Effector memory CD4-positive, alpha-beta T cell (primary cell): ENCODE measurements around the gene SLC2A14.
"Not testable (repeated sequence)": the region's sequence is repeated elsewhere in the genome, so short reads cannot be mapped to it uniquely, and the experiment has no call there.

Experiments used
- DNase-seq, 3 donors: peaks; one replicate each; pipeline ENCODE4 v3.0.0-alpha.2; 2020
- H3K27ac ChIP-seq: 2 replicates; pipeline ENCODE4 v1.7.0; 2013; ENCODE audit warnings: mild to moderate bottlenecking, low read length, moderate library complexity; ENCODE audit not compliant: insufficient read depth, poor library complexity, severe bottlenecking
- H3K27me3 ChIP-seq: replicated peaks from 2 replicates; pipeline ENCODE4 v1.7.0; 2013; ENCODE audit warnings: mild to moderate bottlenecking, low read length; ENCODE audit not compliant: insufficient read depth, control insufficient read depth, poor library complexity, severe bottlenecking
- H3K36me3 ChIP-seq: 2 replicates; pipeline ENCODE4 v1.7.0; 2013; ENCODE audit warnings: mild to moderate bottlenecking, low read length, moderate library complexity; ENCODE audit not compliant: control insufficient read depth, insufficient read depth
- H3K4me1 ChIP-seq: 2 replicates; pipeline ENCODE4 v1.7.0; 2013; ENCODE audit warnings: low read length, mild to moderate bottlenecking; ENCODE audit not compliant: control insufficient read depth, insufficient read depth, poor library complexity, severe bottlenecking
- H3K4me3 ChIP-seq: 2 replicates; pipeline ENCODE4 v1.7.0; 2013; ENCODE audit warnings: low read length, low read depth, mild to moderate bottlenecking; ENCODE audit not compliant: insufficient read depth, poor library complexity, severe bottlenecking
- H3K9me3 ChIP-seq: 2 replicates; pipeline ENCODE4 v1.7.0; 2013; ENCODE audit warnings: mild to moderate bottlenecking, low read length, moderate library complexity; ENCODE audit not compliant: control insufficient read depth

SLC2A14 gene

DNA sequence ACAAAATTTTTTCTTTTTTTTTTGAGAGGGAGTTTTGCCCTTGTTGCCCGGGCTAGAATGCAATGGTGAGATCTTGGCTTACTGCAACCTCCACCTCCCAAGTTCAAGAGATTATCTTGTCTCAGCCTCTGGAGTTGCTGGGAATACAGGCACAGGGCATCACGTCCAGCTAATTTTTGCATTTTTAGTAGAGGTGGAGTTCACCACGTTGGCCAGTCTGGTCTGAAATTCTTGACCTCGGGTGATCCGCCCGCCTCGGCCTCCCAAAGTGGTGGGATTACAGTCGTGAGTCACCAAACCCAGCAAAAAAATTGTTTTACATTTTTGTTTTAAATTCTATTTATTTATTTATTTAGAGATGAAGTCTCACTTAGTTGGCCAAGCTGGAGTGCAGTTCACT, 4.7 kb upstream of the SLC2A14 start:
- Histone ChIP-seq H3K27me3 (no peaks in the 10 kb centered on the region), H3K36me3 (no peaks in the 10 kb centered on the region), H3K4me3 (no peak overlapping the region), H3K9me3 (no peaks in the 10 kb centered on the region), H3K4me1 (peaks cover 3% of the 10 kb centered on the region), H3K27ac (no peak overlapping the region)
- no peak for DNase-seq

DNA sequence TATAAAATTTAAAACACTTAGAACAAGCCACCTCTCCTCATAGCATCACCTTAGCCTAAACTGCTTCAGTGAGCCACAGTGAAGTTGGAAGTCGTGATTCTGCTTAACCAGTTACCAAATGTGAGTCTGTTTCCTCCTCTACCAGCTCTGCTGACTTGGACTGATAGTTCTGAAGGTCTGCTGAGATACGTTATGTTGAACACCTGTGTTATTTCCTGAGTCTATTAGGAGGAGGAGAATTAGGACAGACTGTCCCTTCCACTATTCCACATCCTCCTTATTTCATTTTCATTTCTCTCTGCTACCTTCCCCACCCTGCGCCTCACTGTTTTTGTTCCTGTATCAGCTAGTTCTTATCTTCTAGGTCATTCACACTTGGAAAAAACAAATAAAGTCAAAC, 2.4 kb downstream of the SLC2A14 start:
- no peaks in the 10 kb centered on the region for H3K36me3 ChIP-seq
- no peak overlapping the region for H3K27ac ChIP-seq
- no peaks in the 10 kb centered on the region for H3K9me3 ChIP-seq
- DNase-seq, result no peak
- H3K4me1 ChIP-seq, result peaks cover 3% of the 10 kb centered on the region
- no peak overlapping the region for H3K4me3 ChIP-seq
- H3K27me3 ChIP-seq, result no peaks in the 10 kb centered on the region

DNA sequence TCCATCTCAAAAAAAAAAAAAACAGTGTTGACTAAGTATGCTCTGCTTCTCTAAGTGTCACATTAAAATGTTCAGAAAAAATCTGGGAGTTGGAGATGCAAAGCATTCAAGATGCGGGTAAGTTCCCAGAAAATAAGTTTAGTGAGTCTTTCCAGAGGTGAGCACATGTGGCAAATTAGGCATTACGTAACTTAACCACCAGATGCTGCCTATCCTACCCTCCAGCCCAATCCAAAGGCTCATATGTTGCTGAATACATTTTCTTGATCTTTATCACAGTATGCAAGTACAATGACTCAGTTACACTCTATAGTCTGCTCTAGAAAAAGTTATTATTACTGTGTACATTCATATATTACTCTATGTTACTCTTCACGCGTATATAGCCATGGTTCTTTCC, 3.6 kb downstream of the SLC2A14 start:
- DNase-seq, result no peak
- Histone ChIP-seq H3K27me3 (no peaks in the 10 kb centered on the region), H3K9me3 (no peaks in the 10 kb centered on the region), H3K4me1 (peaks cover 3% of the 10 kb centered on the region), H3K4me3 (no peak overlapping the region), H3K36me3 (no peaks in the 10 kb centered on the region), H3K27ac (no peak overlapping the region)

DNA sequence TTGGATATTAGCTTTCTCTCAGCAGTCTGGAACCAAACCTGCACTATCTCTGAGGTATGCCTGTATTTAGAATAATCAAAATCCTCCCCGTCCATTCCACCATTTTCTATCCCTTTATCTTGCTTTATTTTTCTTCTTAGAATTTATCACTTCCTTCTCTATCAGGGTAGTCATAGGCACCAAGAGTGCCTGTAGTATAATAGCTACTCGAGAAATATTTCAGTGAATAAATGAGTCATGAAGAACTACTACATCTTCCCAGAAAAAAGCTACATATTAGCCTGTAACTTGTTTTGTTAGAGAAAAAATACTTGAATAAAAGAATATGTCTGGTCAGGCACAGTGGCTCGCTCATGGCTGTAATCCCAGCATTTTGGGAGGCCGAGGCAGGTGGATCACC, 4.3 kb downstream of the SLC2A14 start:
- no peak for DNase-seq
- Histone ChIP-seq H3K27me3 (no peaks in the 10 kb centered on the region), H3K27ac (no peak overlapping the region), H3K9me3 (no peaks in the 10 kb centered on the region), H3K4me3 (no peak overlapping the region), H3K36me3 (no peaks in the 10 kb centered on the region), H3K4me1 (peaks cover 3% of the 10 kb centered on the region)

DNA sequence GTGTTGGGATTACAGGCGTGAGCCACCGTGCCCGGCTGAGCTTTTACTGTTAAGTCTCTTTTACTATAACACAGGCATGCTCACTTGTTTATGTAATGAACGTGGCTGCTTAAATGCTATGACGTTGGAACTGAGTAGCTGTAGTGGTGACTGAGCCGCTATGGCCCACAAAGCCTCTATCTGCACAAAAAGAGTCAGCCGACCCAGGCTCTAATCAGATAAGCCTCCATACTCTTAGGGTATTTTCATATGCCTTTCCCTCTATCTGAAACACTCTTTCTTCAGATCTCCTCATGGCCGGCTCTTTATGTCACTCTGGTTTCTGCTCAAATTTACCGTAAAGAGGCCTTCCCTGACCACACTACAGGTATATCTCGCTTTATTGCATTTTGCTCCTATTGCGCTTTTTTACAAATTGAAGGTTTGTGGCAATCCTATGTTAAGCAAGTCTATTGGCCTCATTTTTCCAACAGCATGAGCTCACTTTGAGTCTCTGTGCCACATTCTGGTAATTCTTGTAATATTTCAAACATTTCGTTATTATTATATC, 8.0 kb downstream of the SLC2A14 start:
- DNase-seq, result no peak
- no peaks in the 10 kb centered on the region for H3K36me3 ChIP-seq
- H3K27me3 ChIP-seq, result no peaks in the 10 kb centered on the region
- H3K9me3 ChIP-seq, result no peaks in the 10 kb centered on the region
- H3K4me1 ChIP-seq, result no peaks in the 10 kb centered on the region
- H3K4me3 ChIP-seq, result no peak overlapping the region
- H3K27ac ChIP-seq, result no peak overlapping the region

DNA sequence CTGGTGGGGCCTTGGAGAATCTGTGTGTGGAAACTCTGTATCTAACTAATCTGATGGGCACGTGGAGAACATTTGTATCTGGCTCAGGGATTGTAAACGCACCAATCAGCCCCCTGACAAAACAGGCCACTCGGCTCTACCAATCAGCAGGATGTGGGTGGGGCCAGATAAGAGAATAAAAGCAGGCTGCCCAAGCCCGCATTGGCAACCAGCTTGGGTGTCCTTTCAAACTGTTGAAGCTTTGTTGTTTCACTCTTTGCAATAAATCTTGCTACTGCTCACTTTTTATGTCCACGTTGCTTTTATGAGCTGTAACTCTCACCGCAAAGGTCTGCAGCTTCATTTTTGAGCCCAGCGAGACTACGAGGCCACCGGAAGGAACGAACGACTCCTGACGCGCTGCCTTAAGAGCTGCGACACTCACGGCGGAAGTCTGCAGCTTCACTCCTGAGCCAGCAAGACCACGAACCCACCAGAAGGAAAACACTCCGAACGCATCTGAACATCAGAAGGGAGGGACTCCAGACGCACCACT, 9.8 kb downstream of the SLC2A14 start:
- not testable (repeated sequence) for H3K9me3 ChIP-seq, H3K27me3 ChIP-seq, H3K27ac ChIP-seq, H3K4me1 ChIP-seq, DNase-seq, H3K4me3 ChIP-seq, H3K36me3 ChIP-seq

DNA sequence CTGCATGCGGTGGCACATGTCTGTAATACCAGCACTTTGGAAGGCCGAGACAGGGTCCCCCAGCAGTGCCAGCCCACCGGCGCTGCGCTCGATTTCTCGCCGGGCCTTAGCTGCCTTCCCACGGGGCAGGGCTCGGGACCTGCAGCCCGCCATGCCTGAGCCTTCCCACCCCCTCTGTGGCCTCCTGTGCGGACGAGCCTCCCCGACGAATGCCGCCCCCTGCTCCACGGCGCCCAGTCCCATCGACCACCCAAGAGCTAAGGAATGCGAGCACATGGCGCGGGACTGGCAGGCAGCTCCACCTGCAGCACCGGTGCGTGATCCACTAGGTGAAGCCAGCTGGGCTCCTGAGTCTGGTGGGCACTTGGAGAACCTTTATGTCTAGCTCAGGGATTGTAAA, 10.4 kb downstream of the SLC2A14 start:
- H3K27ac ChIP-seq, H3K4me3 ChIP-seq, H3K27me3 ChIP-seq, DNase-seq, H3K36me3 ChIP-seq, H3K4me1 ChIP-seq, H3K9me3 ChIP-seq: not testable (repeated sequence)

DNA sequence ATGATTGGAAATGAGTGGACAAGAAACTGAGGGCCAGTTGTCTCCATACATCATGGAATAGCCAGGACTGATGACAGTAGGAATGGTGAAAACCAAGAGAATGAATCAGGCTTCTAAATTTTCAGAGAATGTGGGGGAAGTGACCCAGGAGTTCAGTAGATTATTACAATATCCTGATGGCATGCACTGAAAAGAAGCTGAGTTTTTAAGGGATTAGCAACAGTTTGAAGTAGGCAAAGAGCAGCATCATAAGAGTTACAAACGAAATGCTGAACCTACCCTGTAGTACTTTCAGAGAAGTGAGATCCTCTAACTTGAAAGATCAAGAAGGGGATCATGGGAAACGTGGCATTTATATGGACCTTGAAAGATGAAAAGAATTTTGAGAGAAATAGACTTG, 13.2 kb downstream of the SLC2A14 start:
- Histone ChIP-seq H3K27ac (no peak overlapping the region), H3K4me3 (no peak overlapping the region)

DNA sequence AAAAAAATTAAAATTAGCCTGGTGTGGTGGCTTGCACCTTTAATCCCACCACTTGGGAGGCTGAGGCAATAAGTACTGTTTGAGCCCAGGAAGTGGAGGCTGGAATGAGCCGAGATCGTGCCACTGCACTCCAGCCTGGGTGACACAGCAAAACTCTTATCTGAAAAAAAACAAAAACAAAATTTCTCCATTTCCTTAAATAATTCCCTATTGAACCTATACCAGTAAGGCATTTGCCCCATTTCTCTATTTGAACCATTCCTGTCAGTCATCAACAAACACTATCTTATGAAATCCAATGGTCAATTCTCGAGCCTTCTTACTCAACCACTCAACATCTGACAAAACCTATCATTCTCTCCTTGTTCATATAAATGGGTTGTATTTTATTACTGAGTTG, 14.7 kb downstream of the SLC2A14 start:
- no peaks in the 10 kb centered on the region for H3K9me3 ChIP-seq
- DNase-seq, result no peak
- H3K36me3 ChIP-seq, result no peaks in the 10 kb centered on the region
- no peaks in the 10 kb centered on the region for H3K27me3 ChIP-seq
- H3K4me1 ChIP-seq, result no peaks in the 10 kb centered on the region
- H3K4me3 ChIP-seq, result no peak overlapping the region
- H3K27ac ChIP-seq, result no peak overlapping the region

More for the DNA sequence above, 13.2 kb downstream of the SLC2A14 start:
- Histone ChIP-seq H3K27me3 (no peaks in the 10 kb centered on the region), H3K4me1 (no peaks in the 10 kb centered on the region), H3K36me3 (no peaks in the 10 kb centered on the region), H3K9me3 (no peaks in the 10 kb centered on the region)
- no peak for DNase-seq

DNA sequence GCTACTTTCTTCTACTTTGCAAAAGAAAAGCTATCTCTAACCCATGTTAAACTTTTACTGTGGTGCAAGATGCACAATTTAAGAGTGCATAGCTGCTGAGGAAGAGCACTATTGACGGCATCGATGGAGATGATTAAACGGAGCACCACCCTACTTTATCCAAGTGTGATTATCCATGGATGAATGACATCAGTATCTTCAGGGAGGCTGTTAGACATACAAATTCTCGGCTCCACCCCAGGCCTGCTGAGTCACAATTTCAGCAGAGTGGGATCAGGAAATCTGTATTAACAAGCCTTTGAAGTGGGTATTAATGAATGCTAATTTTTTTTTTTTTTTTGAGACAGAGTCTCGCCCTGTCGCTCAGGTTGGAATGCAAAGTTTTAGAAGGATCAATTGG, 16.2 kb downstream of the SLC2A14 start:
- Histone ChIP-seq H3K36me3 (no peaks in the 10 kb centered on the region), H3K4me1 (no peaks in the 10 kb centered on the region), H3K27me3 (no peaks in the 10 kb centered on the region), H3K4me3 (no peak overlapping the region), H3K27ac (no peak overlapping the region), H3K9me3 (no peaks in the 10 kb centered on the region)
- DNase-seq, result no peak
